Measurements from ENCODE around the gene BASP1. TPM values are rescaled to one million over a fixed set of nuclear protein-coding genes. Genes with fewer than 3 reads are reported as not detected.

The BASP1 gene, protein sequence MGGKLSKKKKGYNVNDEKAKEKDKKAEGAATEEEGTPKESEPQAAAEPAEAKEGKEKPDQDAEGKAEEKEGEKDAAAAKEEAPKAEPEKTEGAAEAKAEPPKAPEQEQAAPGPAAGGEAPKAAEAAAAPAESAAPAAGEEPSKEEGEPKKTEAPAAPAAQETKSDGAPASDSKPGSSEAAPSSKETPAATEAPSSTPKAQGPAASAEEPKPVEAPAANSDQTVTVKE
- total RNA-seq = 3.9 TPM
- long read RNA-seq = 0 reads

DNA sequence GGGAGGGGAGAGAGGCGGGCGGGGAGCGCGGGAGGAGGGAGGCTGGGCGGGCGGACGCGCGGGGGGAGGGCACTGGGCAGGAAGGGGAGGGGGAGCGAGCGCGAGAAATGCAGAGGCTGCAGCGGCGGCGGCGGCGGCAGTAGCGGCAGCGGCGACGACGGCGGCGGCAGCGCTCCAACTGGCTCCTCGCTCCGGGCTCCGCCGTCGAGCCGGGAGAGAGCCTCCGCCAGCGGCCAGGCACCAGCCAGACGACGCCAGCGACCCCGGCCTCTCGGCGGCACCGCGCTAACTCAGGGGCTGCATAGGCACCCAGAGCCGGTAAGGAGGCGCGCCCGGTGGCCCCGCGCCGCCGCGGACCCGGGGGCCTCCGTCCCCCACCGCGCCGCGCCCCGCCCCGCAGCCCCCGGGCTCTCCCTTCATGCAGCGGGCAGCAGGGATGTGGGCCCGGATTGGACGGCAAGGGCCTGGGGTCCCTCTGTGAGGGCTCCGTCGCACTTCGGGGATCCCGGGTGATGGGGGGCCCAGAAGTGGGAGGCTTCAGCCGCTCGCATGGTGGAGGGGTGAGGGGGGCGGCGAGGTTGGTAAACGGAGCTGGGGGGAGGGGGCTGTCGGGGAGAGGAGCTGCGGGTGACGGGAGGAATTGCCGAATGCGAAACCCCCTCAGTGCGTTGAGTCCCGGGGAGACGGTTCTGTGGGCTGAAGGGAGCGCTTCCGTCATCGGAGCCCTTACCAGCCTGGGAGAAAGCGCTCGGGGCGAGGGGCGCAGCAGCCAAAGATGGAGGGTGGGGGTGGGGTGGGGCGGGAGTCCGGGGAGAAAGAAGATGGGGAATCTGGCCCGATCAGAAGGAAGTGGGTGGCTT lies at the start of gene BASP1:
TSS of gene BASP1 (plus strand) at position 139 of the 860 bp plus-strand sequence. CDS start 57,586 bp downstream, outside the sequence.
- peak; percentile 93 for DNase-seq (ENCODE audit: low spot score)
- intact Hi-C loops (cut with DNase I) = loop anchor here (5.0 kb wide), 1 partner anchor 1100 kb away; no protein-coding TSS in a partner anchor

GRCh38 chr5:17169507-17169906 lies 47.9 kb upstream of the BASP1 start:
- no peak for DNase-seq (ENCODE audit: low spot score)
- intact Hi-C loops (cut with DNase I) = no loop called here

DNA sequence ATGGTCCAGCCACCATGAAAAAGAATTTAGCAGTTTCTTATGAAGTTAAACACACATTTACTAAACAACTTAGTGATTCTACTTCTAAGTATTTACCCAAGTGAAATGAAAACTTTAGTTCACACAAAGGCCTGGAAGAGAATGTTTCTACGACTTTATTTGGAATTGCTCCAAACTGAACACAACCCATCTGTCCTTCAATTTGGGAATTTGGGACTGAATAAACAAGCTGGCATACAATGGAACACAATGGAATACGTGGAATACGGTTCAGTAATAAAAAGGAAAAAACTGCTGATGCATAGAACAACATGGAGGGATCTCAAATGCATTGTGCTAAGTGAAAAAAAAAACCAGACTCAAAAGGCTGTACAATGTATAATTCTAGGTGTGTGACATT lies 44.6 kb upstream of the BASP1 start:
- intact Hi-C loops (cut with DNase I) = no loop called here
- no peak for DNase-seq (ENCODE audit: low spot score)

- DNase-seq (ENCODE audit: low spot score) = no peak
- intact Hi-C loops (cut with DNase I) = no loop called here
These were observed 42.5 kb upstream of the BASP1 start for GRCh38 chr5:17174965-17175364.

- intact Hi-C loops (cut with DNase I) = no loop called here
- no peak for DNase-seq (ENCODE audit: low spot score)
These were observed 39.7 kb upstream of the BASP1 start for GRCh38 chr5:17177501-17178372.

GRCh38 chr5:17178373-17178675 lies 39.1 kb upstream of the BASP1 start:
- intact Hi-C loops (cut with DNase I) = no loop called here
- DNase-seq (ENCODE audit: low spot score) = no peak

- intact Hi-C loops (cut with DNase I) = no loop called here
- no peak for DNase-seq (ENCODE audit: low spot score)
These were observed 37.0 kb upstream of the BASP1 start for GRCh38 chr5:17180330-17180843.

DNA sequence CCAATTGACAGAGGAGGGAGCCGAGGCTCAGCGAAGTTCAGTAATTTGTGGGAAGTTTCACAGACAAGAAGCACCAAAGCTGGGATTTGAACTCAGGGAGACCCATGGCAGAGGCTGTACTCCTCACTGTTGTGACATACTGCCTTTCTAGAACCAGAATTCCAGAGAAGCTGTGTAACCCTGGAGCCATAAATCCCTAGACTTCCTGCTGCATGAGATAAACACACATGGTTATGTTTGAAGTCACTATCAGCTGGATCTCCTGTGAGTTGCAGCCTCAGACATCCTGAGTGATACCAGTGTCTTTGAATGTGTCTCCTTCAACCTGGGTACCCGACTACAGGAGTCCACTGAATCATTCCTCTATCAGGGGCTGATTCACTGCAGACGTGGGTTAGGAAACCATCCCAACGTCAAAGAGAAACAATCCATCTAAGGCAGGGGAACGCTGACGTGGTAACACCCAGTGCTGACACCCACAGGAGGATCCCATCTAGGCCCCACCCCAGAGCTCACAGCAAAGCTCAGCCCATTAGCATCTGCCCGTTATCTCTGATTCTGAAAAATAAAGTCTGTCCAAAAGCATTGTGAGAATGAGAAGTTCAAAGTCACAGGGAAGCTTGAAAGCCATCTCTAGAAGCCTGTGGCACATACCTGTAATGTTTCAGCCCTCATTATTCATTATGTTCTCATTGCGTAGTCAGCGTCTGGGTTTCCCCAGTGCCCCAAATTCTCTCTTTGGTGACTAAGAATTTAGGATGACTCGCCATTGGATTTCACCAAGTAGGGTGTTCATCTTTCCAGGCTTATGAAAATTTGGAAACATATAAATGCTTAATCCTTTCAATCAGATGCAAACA lies 36.3 kb upstream of the BASP1 start:
- intact Hi-C loops (cut with DNase I) = no loop called here
- no peak for DNase-seq (ENCODE audit: low spot score)

- DNase-seq (ENCODE audit: low spot score) = no peak
- intact Hi-C loops (cut with DNase I) = no loop called here
These were observed 34.9 kb upstream of the BASP1 start for GRCh38 chr5:17182494-17182893.

GRCh38 chr5:17182981-17183380 lies 34.5 kb upstream of the BASP1 start:
- intact Hi-C loops (cut with DNase I) = no loop called here
- DNase-seq (ENCODE audit: low spot score) = no peak

DNA sequence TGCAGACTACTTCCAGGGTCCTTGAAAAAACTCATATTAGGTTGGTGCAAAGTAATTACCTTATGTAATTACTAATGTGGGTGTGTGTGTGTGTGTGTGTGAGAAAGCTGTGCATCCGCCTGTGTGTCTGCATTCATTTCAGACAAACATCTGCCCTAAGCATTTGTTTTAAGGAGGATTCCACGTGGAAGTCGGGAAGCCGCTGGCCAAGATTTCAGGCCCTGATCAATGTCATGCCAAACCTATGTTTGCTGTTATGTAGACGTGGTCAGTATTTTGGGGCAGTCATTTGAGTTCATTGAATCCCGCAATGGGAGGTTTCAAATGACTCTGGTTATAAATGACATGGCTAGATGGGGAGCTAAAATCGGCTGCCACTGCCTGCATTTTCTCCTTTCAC lies 33.6 kb upstream of the BASP1 start:
- intact Hi-C loops (cut with DNase I) = no loop called here

DNA sequence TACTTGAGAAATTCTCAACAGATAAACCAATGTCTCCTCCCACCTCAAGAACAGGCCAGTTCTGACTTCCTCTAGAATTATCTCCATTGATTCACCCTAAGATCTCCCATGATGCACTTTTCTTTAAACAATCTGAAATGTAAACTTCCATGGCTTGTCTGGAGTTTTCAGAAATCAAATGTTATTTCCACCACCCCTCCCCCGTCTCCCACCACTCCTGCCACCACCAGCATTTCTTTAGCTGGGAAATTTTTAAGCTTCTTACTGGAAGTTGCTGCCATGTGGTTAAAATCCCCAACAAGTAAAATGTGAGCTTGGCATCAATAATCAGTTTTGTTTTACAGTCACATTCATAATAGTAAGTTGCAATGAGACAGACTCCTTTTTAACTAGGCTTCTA lies 32.8 kb upstream of the BASP1 start:
- intact Hi-C loops (cut with DNase I) = no loop called here
- DNase-seq (ENCODE audit: low spot score) = no peak

More for the DNA sequence above, 33.6 kb upstream of the BASP1 start:
- no peak for DNase-seq (ENCODE audit: low spot score)

GRCh38 chr5:17185349-17185748 lies 32.1 kb upstream of the BASP1 start:
- DNase-seq (ENCODE audit: low spot score) = no peak
- intact Hi-C loops (cut with DNase I) = loop anchor here (5.0 kb wide), 1 partner anchor 253 kb away; no protein-coding TSS in a partner anchor

DNA sequence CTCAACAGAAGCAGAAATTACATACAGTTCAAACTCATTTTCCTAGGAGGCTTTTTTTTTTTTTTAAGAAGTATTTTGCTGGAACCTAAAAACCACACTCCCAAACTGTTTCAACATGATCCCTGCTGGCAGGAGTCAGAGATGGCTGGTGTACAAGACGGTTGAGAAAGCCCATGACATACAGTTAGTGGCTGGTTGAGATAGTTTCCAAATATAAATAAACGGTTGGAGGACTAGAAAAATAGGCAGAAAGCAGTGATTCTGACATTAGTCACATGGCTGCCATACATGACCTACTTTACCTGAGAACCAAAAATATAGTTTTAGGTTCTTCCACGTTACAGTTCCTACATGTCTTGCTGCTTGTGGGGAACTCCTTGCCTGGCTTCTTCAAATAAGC lies 31.7 kb upstream of the BASP1 start:
- DNase-seq (ENCODE audit: low spot score) = no peak
- intact Hi-C loops (cut with DNase I) = loop anchor here (5.0 kb wide), 1 partner anchor 253 kb away; no protein-coding TSS in a partner anchor

- intact Hi-C loops (cut with DNase I) = loop anchor here (5.0 kb wide), 1 partner anchor 254 kb away; no protein-coding TSS in a partner anchor
- no peak for DNase-seq (ENCODE audit: low spot score)
These were observed 31.2 kb upstream of the BASP1 start for GRCh38 chr5:17186256-17186655.

- intact Hi-C loops (cut with DNase I) = loop anchor here (5.0 kb wide), 1 partner anchor 255 kb away; no protein-coding TSS in a partner anchor
- no peak for DNase-seq (ENCODE audit: low spot score)
These were observed 30.2 kb upstream of the BASP1 start for GRCh38 chr5:17187011-17187785.

DNA sequence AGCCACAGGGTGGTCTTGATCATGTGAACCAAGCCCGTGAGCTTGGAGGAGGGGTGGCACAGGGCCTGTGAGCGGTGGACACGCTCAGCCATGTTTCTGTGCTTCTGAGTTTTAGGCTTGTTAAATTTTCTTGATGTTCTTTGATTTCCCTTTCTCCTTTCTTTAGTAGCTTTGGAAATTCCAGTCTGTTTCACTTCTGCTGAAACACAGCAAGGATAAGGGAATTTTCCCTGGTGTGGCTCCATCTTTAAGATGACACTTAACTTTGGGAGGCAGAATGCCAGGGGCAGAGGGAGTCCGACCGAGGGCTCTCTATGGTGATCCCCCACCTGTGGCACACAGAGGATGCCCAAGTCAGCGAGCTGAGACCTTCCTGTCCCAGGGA lies 29.7 kb upstream of the BASP1 start:
- no peak for DNase-seq (ENCODE audit: low spot score)
- intact Hi-C loops (cut with DNase I) = loop anchor here (5.0 kb wide), 1 partner anchor 255 kb away; no protein-coding TSS in a partner anchor

Data from cardiac septum (tissue), 1 donor.